Activated CD8-positive, alpha-beta memory T cell treated with anti-CD3 and anti-CD28 coated beads for 24 hours (primary cell): Measurements from ENCODE around the gene IFITM10.
A peak's percentile ranks its signal among the peaks of the same experiment; 100 is the strongest.
"Not testable (repeated sequence)": the region's sequence is repeated elsewhere in the genome, so short reads cannot be mapped to it uniquely, and the experiment has no call there.

Experiments used
- DNase-seq: peaks from one replicate; pipeline ENCODE4 v3.0.0-alpha.2; 2020

The IFITM10 gene

GRCh38 chr11:1777737-1778136 is 27.3 kb upstream of the IFITM10 start:
- DNase-seq = no peak

- no peak for DNase-seq
Observed at GRCh38 chr11:1776944-1777715, 26.7 kb upstream of the IFITM10 start.

- no peak for DNase-seq
Observed at GRCh38 chr11:1776331-1776851, 26.0 kb upstream of the IFITM10 start.

- peak; percentile 50 for DNase-seq
Observed at GRCh38 chr11:1774886-1775285, 24.5 kb upstream of the IFITM10 start.

GRCh38 chr11:1773994-1774550 is 23.7 kb upstream of the IFITM10 start:
- DNase-seq = no peak

- no peak for DNase-seq
Observed at GRCh38 chr11:1773131-1773993, 23.0 kb upstream of the IFITM10 start.

GRCh38 chr11:1772270-1773130 is 22.1 kb upstream of the IFITM10 start:
- peak; percentile 82 for DNase-seq

- no peak for DNase-seq
Observed at GRCh38 chr11:1771700-1772099, 21.3 kb upstream of the IFITM10 start.

- no peak for DNase-seq
Observed at GRCh38 chr11:1771273-1771672, 20.9 kb upstream of the IFITM10 start.

GRCh38 chr11:1770528-1770927 is 20.1 kb upstream of the IFITM10 start:
- no peak for DNase-seq

GRCh38 chr11:1770061-1770460 is 19.7 kb upstream of the IFITM10 start:
- DNase-seq = no peak

GRCh38 chr11:1769304-1769936 is 19.0 kb upstream of the IFITM10 start:
- not testable (repeated sequence) for DNase-seq

- DNase-seq = no peak
Observed at GRCh38 chr11:1768141-1768469, 17.7 kb upstream of the IFITM10 start.

- DNase-seq = no peak
Observed at GRCh38 chr11:1767399-1768140, 17.2 kb upstream of the IFITM10 start.

GRCh38 chr11:1766719-1767398 is 16.5 kb upstream of the IFITM10 start:
- no peak for DNase-seq

- no peak for DNase-seq
Observed at GRCh38 chr11:1765871-1766718, 15.7 kb upstream of the IFITM10 start.

GRCh38 chr11:1763796-1764661 is 13.6 kb upstream of the IFITM10 start, which contains the start of gene CTSD:
Gene CTSD, minus strand, starts transcription at chr11:1763927. Its CDS starts 68 bp downstream, at chr11:1763859.
- DNase-seq = peak; percentile 98

GRCh38 chr11:1763336-1763795 is 13.0 kb upstream of the IFITM10 start:
- peak; percentile 65 for DNase-seq
